K562 (cell line): Measurements from ENCODE around the gene SAMD11. TPM values are rescaled to one million over a fixed set of nuclear protein-coding genes. Genes with fewer than 3 reads are reported as not detected.
A peak's percentile ranks its signal among the peaks of the same experiment; 100 is the strongest.

Experiments
- E2F5 ChIP-seq: sonication (generic); formaldehyde crosslinking; IDR thresholded peaks from 2 replicates; pipeline ENCODE4 v1.8.0; 2022; ENCODE audit warnings: mild to moderate bottlenecking, missing genetic modification reagents
- ETV5 ChIP-seq: sonication (generic); formaldehyde crosslinking; IDR thresholded peaks from 2 replicates; pipeline ENCODE4 v1.4.0; 2020; ENCODE audit warnings: low read depth, mild to moderate bottlenecking, missing genetic modification reagents
- NFIC ChIP-seq: fragments of 450-650 bp; IDR thresholded peaks from 2 replicates; pipeline ENCODE4 v1.6.1; 2017; ENCODE audit warnings: mild to moderate bottlenecking, inconsistent platforms
- NRF1 ChIP-seq, 2 experiments: fragments of 450-650 bp; IDR thresholded peaks in 1 of 2; conservative IDR thresholded peaks in 1 of 2; 2 replicates each; pipeline ENCODE4 v1.6.1; 2014; ENCODE audit warnings: mild to moderate bottlenecking in 2 of 2
- RBM39 ChIP-seq: fragments of 200-400 bp; formaldehyde crosslinking; optimal IDR thresholded peaks from 2 replicates; pipeline ENCODE3; 2018; ENCODE audit warnings: low read depth, low read length
- REST ChIP-seq, 2 experiments: fragments of 450-650 bp; formaldehyde crosslinking in 1 of 2; IDR thresholded peaks; 2 replicates each; pipeline versions ENCODE4 v1.4.0 to v1.6.1; 2014 to 2020; ENCODE audit warnings: mild to moderate bottlenecking in 2 of 2, borderline replicate concordance in 1 of 2, low read depth in 1 of 2
- SAFB2 ChIP-seq: fragments of 200-400 bp; formaldehyde crosslinking; IDR thresholded peaks from 2 replicates; pipeline ENCODE4 v1.6.1; 2018; ENCODE audit warnings: borderline replicate concordance, low read length, low read depth, moderate library complexity; ENCODE audit not compliant: severe bottlenecking
- SREBF1 ChIP-seq: fragments of 150-350 bp; IDR thresholded peaks from 2 replicates; pipeline ENCODE4 v1.6.1; 2014; ENCODE audit warnings: antibody characterized with exemption, low read depth, low read length, borderline replicate concordance
- TAF15 ChIP-seq: fragments of 200-400 bp; formaldehyde crosslinking; IDR thresholded peaks from 2 replicates; pipeline ENCODE4 v1.6.1; 2017; ENCODE audit warnings: mild to moderate bottlenecking, low read depth, low read length, moderate library complexity
- THAP12 ChIP-seq: fragments of 250-450 bp; sonication (Bioruptor Pico); IDR thresholded peaks from 2 replicates; pipeline ENCODE4 v1.9.0; 2021; ENCODE audit warnings: mild to moderate bottlenecking, inconsistent platforms
- THRB ChIP-seq: fragments of 450-650 bp; formaldehyde crosslinking; conservative IDR thresholded peaks from 2 replicates; pipeline ENCODE4 v1.4.0; 2022; ENCODE audit warnings: mild to moderate bottlenecking, missing genetic modification characterization
- ZNF740 ChIP-seq, 3 experiments: fragments of 200-800 bp in 1 of 3; sonication (Bioruptor generic) in 1 of 3; sonication (generic) in 1 of 3; formaldehyde crosslinking in 1 of 3; IDR thresholded peaks; 2 replicates each; pipeline versions ENCODE4 v1.6.1 to v1.8.0; 2016 to 2022; ENCODE audit warnings: mild to moderate bottlenecking in 2 of 3, missing compliant biosample characterization in 2 of 3, missing genetic modification characterization in 2 of 3, missing genetic modification reagents in 1 of 3
- polyA plus RNA-seq, 8 experiments: library from polyadenylated mRNA; depleted of rRNA in 4 of 8; stranded (reverse) in 5 of 8; unstranded in 3 of 8; fragments of >200 nt; fragmentation: Nextera tagmentation in 2 of 8; fragmentation: Illumina TruSeq in 1 of 8; extraction: Ambion mirVana in 2 of 8; extraction: Trizol in 1 of 8; gene quantifications; 2 replicates each; pipeline versions ENCODE4 v1.2.1 to v1.2.3, GENCODE V29; 2011 to 2014; ENCODE audit warnings: inconsistent platforms in 1 of 8, missing spikeins in 1 of 8
- total RNA-seq, 7 experiments: library from RNA; depleted of rRNA in 6 of 7; stranded (reverse); fragments of >200 nt in 6 of 7; fragmentation: Illumina TruSeq in 2 of 7; extraction: Trizol in 2 of 7; gene quantifications; 2 replicates each; pipeline versions ENCODE4 v1.2.1 to v1.2.3, GENCODE V29; 2011 to 2021; ENCODE audit warnings: low replicate concordance in 1 of 7

Gene SAMD11
- total and polyA plus RNA-seq, 9 of the 15 experiments (the other 6 are each of a cell fraction or from before 2014, with no cell fraction given) = 0.07 to 0.82 (median 0.11) TPM; not detected in 2

GRCh38 chr1:966704-967300 lies 43.1 kb downstream of the SAMD11 start (continued):
- no peak for TF ChIP-seq REST (IDR thresholded peaks at IDR 0.05; ENCODE audit: borderline replicate concordance)
- TF ChIP-seq REST (CRISPR knock-in tag; IDR thresholded peaks at IDR 0.05; ENCODE audit: low read depth) = no peak
- TF ChIP-seq ETV5 (CRISPR knock-in tag) = peak; percentile 91
- peak; percentile 63 to 71; a peak in 3 of 4 replicates for TF ChIP-seq NRF1 (conservative IDR thresholded peaks at IDR 0.05 in 1 of 2, IDR thresholded peaks at IDR 0.05 in 1 of 2)
- TF ChIP-seq E2F5 (CRISPR knock-in tag) = no peak
- TF ChIP-seq THRB (CRISPR knock-in tag) = no peak
- no peak for TF ChIP-seq THAP12
- TF ChIP-seq TAF15 = no peak
- TF ChIP-seq ZNF740 (CRISPR knock-in tag; IDR thresholded peaks at IDR 0.05) = peak; percentile 75
- no peak for TF ChIP-seq ZNF740 (tag; IDR thresholded peaks at IDR 0.05)
- TF ChIP-seq NFIC = no peak
- no peak for TF ChIP-seq SAFB2
- TF ChIP-seq SREBF1 = no peak
- no peak for TF ChIP-seq RBM39
